Right cardiac atrium (tissue), 5 donors: ENCODE measurements around the gene FAM83B. TPM values are rescaled to one million over a fixed set of nuclear protein-coding genes. Genes with fewer than 3 reads are reported as not detected.
A peak's percentile ranks its signal among the peaks of the same experiment; 100 is the strongest.
"Not testable (repeated sequence)": the region's sequence is repeated elsewhere in the genome, so short reads cannot be mapped to it uniquely, and the experiment has no call there.

Experiments
- ATAC-seq, 2 donors: fragments of 200-7000 bp; cut with Tn5 transposase; one replicate each; pipeline versions ENCODE4 v1.8.0 to v1.9.1; 2020; ENCODE audit warnings: moderate library complexity in 2 of 2, mild to moderate bottlenecking in 1 of 2
- DNase-seq, 3 donors: peaks; one replicate each; pipeline ENCODE4 v3.0.0-alpha.2; 2020
- H3K27ac ChIP-seq: one replicate; pipeline ENCODE4 v1.5.1; 2013; ENCODE audit warnings: mild to moderate bottlenecking, low read length, control low read depth, moderate library complexity
- H3K27me3 ChIP-seq: one replicate; pipeline ENCODE4 v1.6.1; 2013; ENCODE audit not compliant: control insufficient read depth, insufficient read depth
- H3K4me1 ChIP-seq: one replicate; pipeline ENCODE4 v1.6.1; 2013; ENCODE audit warnings: low read length; ENCODE audit not compliant: control insufficient read depth, insufficient read depth
- H3K4me3 ChIP-seq: one replicate; pipeline ENCODE4 v1.5.1; 2013; ENCODE audit warnings: low read length, control low read depth
- H3K9me3 ChIP-seq: one replicate; pipeline ENCODE4 v1.6.1; 2013; ENCODE audit warnings: low read length; ENCODE audit not compliant: control insufficient read depth
- WGBS: extraction: QIAGEN DNeasy Blood & Tissue Kit; methylation state at CpG from one replicate; pipeline ENCODE4 v1.1.7; 2013; 5-methylcytosine and 5-hydroxymethylcytosine counted together
- intact Hi-C, 4 donors: fragments of 100-400 bp; cut with DNase I; formaldehyde crosslinking; loops; one replicate each; pipeline versions ENCODE4 v1.11.0 to v1.14.0; 2022 to 2023
- long read RNA-seq, 4 donors: library from polyadenylated mRNA; unstranded; transcript quantifications; one replicate each; pipeline ENCODE4 v2.0.0, GENCODE V29; 2020 to 2021
- polyA plus RNA-seq: library from polyadenylated mRNA; stranded (reverse); fragments of 200-250 nt; gene quantifications from one replicate; pipeline ENCODE4 v1.2.3, GENCODE V29; 2013
- total RNA-seq, 4 donors: library from RNA; stranded (reverse); fragmentation: NEBNext Ultra II Directional; extraction: Animal tissue kit (Norgen Biotek cat#: 25700); gene quantifications; one replicate each; pipeline ENCODE4 v1.2.1, GENCODE V29; 2021
- donor health status: healthy with polysubstance abuse.
- donor health status: DM: no; HTN: yes; CAD: no.
- donor health status: DM: no; HTN: no; CAD: no.
- donor health status: DM: no; HTN: yes; CAD: no; lungs with severe emphysema.
- donor health status: DM: yes; HTN: yes; CAD: no.

The FAM83B gene, protein sequence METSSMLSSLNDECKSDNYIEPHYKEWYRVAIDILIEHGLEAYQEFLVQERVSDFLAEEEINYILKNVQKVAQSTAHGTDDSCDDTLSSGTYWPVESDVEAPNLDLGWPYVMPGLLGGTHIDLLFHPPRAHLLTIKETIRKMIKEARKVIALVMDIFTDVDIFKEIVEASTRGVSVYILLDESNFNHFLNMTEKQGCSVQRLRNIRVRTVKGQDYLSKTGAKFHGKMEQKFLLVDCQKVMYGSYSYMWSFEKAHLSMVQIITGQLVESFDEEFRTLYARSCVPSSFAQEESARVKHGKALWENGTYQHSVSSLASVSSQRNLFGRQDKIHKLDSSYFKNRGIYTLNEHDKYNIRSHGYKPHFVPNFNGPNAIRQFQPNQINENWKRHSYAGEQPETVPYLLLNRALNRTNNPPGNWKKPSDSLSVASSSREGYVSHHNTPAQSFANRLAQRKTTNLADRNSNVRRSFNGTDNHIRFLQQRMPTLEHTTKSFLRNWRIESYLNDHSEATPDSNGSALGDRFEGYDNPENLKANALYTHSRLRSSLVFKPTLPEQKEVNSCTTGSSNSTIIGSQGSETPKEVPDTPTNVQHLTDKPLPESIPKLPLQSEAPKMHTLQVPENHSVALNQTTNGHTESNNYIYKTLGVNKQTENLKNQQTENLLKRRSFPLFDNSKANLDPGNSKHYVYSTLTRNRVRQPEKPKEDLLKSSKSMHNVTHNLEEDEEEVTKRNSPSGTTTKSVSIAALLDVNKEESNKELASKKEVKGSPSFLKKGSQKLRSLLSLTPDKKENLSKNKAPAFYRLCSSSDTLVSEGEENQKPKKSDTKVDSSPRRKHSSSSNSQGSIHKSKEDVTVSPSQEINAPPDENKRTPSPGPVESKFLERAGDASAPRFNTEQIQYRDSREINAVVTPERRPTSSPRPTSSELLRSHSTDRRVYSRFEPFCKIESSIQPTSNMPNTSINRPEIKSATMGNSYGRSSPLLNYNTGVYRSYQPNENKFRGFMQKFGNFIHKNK
- total RNA-seq (10 to 100 TPM in 2 of 4 donors, 1 to 10 TPM in 2; 6.7 to 13.3 (median 9.4) TPM), polyA plus RNA-seq (1.5 TPM)
- long read RNA-seq, donor 1, partial matches to known transcripts, result 0 of 1 reads
- long read RNA-seq, donor 1, other reads (novel, unspliced or antisense), result 0 of 1 reads
- long read RNA-seq, donor 2, result 0 reads
- long read RNA-seq, donor 3, partial matches to known transcripts, result 2 of 11 reads
- long read RNA-seq, donor 3, other reads (novel, unspliced or antisense), result 5 of 11 reads
- long read RNA-seq, donor 4, partial matches to known transcripts, result 0 of 3 reads
- long read RNA-seq, donor 4, other reads (novel, unspliced or antisense), result 2 of 3 reads

DNA sequence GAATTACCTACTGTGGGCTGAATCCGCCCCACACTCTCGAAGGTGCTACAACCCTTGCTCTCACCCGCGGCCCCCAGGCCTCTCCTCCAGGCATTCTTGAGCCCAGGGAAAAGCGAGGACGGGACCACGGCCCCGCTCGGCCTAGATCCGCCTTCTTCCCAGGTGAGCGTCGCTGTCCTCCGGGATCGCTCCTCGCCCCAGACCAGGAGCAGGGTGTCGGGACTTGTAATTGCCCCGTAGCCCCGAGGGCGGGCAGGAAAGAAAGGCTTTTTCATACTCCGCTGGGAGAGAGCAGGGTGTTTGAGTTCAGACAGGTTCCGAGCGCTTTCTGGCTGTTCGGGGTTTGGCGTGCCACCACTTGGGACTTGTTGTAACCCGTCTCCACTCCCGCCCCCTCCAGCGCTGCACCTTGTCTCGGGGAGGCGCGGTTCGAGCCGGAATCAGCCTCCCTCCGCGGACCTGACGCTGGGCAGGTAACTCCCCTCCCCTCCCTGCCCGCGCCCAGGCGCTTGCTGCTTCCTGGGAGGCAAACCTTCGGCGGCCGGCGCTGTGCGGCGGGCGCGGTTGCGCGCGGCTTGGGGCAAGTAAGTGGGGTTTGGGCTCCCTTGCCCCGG lies at the start of gene FAM83B:
Gene FAM83B (plus strand): TSS at position 529 of the 614 bp plus-strand sequence. CDS start 23,476 bp downstream, outside the sequence.
- ATAC-seq, result peak; percentile 64 to 79
- no peaks in the 10 kb centered on the region for H3K4me1 ChIP-seq
- peak within 1 kb of the TSS; percentile 56 for H3K4me3 ChIP-seq
- WGBS, result 5% methylated on average over 50 of the region's 50 CpGs
- intact Hi-C loops, result no loop called here
- DNase-seq, result peak; percentile 8 to 66 (median 46)
- no peaks in the 10 kb centered on the region for H3K9me3 ChIP-seq
- peak within 1 kb of the TSS; percentile 43 for H3K27ac ChIP-seq
- no peaks in the 10 kb centered on the region for H3K27me3 ChIP-seq

DNA sequence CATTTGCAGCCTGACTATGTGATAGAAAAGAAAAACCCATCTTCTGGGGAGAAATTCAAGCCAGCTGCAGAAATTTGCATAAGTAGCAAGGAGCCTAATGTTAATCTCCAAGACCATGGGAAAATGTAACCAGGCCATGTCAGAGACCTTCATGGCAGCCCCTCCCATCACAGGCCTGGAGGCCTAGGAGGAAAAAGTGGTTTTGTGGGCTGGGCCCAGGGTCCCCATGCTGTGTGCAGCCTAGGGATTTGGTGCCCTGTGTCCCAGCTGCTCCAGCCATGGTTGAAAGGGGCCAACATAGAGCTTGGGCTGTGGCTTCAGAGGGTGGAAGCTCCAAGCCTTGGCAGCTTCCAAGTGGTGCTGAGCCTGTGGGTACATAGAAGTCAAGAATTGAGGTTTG lies 49.7 kb upstream of the FAM83B start:
- H3K4me3 ChIP-seq, H3K27ac ChIP-seq, DNase-seq, intact Hi-C loops, ATAC-seq, H3K4me1 ChIP-seq, H3K27me3 ChIP-seq, H3K9me3 ChIP-seq: not testable (repeated sequence)

DNA sequence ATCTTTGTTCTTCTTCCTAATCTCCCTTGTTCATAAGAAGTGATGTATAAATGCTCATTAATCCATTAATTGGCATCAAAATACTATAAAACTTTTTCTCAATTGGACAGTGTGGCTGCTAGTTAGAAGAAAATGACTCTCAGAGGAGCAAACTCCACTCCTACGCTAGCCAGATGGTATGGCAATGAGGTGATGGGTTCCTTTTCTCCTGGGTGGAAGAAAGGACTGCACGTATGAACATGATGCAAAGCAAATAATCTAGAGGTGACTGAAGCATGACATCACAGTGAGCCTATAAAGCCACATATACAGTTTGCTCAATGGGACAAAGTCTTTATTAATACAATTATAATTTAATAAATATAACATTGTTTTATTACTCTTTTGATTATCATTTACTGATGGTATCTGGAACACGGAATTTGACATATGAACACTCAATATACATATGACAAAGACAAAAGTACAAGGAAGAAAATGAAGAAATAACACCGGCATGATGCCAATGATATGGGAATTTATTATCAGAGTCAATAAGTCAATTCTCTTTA lies 46.4 kb upstream of the FAM83B start:
- no peaks in the 10 kb centered on the region for H3K4me1 ChIP-seq
- intact Hi-C loops, result no loop called here
- no peak overlapping the region for H3K4me3 ChIP-seq
- DNase-seq (no peak), ATAC-seq (no peak)
- no peaks in the 10 kb centered on the region for H3K9me3 ChIP-seq
- 76% methylated on average over 4 of the region's 4 CpGs for WGBS
- H3K27ac ChIP-seq, result no peak overlapping the region
- H3K27me3 ChIP-seq, result no peaks in the 10 kb centered on the region

DNA sequence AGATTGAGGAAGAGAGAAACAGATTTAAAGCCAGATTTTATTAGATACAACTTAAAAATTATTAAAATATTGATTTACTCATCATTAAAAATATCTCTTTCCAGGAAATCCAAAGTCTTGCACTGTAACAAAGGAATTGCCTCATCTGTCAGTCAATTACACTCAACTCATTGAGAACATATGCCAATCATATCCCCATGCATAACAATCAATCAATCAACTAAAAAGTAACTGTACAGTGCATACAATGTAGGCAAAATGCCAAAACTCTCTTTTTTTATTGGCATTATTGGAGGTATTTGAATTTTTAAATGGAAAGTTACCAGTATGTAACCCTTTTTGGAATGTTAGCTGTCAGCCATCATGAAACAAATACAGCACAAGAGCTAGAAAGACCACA lies 45.3 kb upstream of the FAM83B start:
- DNase-seq (no peak), ATAC-seq (no peak)
- no peak overlapping the region for H3K4me3 ChIP-seq
- no peaks in the 10 kb centered on the region for H3K9me3 ChIP-seq
- intact Hi-C loops, result no loop called here
- no peak overlapping the region for H3K27ac ChIP-seq
- no peaks in the 10 kb centered on the region for H3K4me1 ChIP-seq
- no peaks in the 10 kb centered on the region for H3K27me3 ChIP-seq

DNA sequence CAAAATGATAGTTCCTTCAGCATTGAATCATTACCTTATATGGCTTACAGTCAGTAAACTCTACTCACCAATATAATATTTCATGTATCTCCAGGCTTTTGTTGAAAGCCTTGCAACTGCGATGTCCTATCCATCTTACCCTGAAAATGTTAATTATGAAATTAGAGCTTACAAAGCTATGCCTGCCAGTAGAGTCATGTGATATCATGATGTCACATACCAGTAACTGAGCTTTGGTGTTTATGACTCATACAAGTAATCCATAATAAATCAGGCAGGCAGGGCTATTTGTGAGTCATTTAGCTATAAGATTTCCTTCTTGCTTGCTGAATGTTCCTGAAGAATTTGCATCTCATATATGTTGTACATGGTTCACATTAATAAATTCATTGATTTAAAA lies 44.9 kb upstream of the FAM83B start:
- intact Hi-C loops, result no loop called here
- 88% methylated on average over 1 of the region's 1 CpG for WGBS
- ATAC-seq (no peak), DNase-seq (no peak)
- no peak overlapping the region for H3K27ac ChIP-seq
- no peak overlapping the region for H3K4me3 ChIP-seq
- no peaks in the 10 kb centered on the region for H3K4me1 ChIP-seq
- no peaks in the 10 kb centered on the region for H3K27me3 ChIP-seq
- H3K9me3 ChIP-seq, result no peaks in the 10 kb centered on the region

DNA sequence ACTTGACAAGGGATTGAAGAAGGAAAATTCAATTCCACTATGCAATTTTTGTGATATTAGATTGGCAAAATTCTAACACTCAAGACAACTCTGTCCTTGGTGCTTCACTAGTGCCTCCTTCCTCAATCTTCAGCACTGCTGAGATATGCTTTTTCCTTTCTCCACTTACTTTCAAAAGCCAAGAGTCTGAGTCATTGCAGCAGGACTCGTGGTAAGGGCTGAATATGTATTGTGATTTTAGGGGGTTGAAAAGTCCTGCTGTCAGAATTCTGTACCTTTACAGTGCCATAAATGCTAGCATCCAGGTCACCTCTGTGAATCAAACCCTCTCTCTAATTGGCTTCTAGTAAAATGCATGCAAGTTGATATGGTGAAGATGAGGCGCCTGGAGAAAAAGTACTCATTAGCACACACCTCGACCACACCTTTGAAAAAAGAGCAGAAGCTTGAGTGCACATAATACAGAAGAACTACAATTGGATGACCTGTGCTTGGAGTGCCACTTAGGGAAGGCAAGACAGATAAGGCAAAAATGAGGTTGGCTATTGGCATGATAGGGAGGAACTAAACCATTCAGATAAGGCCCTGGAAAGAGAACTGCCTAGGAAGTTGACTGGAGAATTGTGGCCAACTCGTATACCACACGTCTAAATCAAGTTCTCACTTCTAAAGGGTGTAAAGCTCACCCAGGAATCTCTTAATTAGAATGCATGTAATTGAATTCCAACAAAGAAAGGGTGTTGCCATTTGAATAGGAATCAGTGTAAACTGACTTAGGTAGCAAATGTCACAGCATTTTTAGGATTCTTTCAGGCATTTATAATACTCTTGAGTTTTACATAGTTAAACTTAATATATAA lies 43.6 kb upstream of the FAM83B start:
- H3K27me3 ChIP-seq, result no peaks in the 10 kb centered on the region
- H3K4me1 ChIP-seq, result no peaks in the 10 kb centered on the region
- no peaks in the 10 kb centered on the region for H3K9me3 ChIP-seq
- 39% methylated on average over 5 of the region's 5 CpGs for WGBS
- H3K27ac ChIP-seq, result no peak overlapping the region
- H3K4me3 ChIP-seq, result no peak overlapping the region
- no peak for DNase-seq
- intact Hi-C loops, result no loop called here
- ATAC-seq, result peak in 1 of 2 donors; percentile 60

DNA sequence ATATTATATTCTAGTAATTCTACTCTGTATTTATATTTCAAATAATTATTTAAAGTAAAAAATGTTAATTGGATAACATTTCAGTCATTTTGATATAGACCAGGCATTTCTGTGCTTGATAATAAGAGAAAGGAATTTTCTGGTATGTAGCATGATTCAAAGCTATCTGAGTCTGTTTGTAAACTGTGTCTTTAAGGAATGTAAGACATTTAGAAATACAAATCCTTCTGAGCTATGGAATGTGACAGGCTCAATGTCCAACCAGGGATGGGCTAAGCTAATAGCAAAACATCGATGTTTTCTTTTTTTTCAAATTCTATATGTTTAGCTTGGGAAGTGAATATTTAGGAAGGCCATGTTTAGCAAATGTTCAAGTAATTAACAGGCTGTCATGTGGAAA lies 41.5 kb upstream of the FAM83B start:
- no peak for ATAC-seq
- WGBS, result 31% methylated on average over 1 of the region's 1 CpG
- H3K4me3 ChIP-seq, result no peak overlapping the region

DNA sequence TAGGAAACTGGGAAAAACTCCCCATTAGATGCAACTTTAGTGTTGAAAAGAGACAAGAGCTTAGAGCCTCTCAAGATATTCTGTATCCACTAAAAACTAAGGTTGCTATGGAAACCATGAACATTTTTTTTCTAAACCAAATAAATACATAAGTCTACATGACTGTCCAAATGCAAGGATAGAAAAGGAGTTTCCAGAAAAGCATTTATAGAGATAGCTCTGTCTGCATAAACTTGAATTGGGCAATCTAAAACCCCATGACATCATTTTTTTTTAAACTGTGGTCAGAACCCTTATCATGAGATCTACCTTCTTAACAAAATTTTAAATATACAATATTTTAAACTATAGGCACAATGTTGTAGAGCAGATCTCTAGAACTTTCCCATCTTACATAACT lies 36.4 kb upstream of the FAM83B start:
- Histone ChIP-seq H3K4me3 (no peak overlapping the region), H3K9me3 (no peaks in the 10 kb centered on the region), H3K27me3 (no peaks in the 10 kb centered on the region), H3K4me1 (no peaks in the 10 kb centered on the region), H3K27ac (no peak overlapping the region)
- intact Hi-C loops, result no loop called here
- no peak for DNase-seq
- no peak for ATAC-seq

More for the DNA sequence above, 41.5 kb upstream of the FAM83B start:
- Histone ChIP-seq H3K9me3 (no peaks in the 10 kb centered on the region), H3K4me1 (no peaks in the 10 kb centered on the region), H3K27ac (no peak overlapping the region), H3K27me3 (no peaks in the 10 kb centered on the region)
- DNase-seq, result no peak
- intact Hi-C loops, result no loop called here

DNA sequence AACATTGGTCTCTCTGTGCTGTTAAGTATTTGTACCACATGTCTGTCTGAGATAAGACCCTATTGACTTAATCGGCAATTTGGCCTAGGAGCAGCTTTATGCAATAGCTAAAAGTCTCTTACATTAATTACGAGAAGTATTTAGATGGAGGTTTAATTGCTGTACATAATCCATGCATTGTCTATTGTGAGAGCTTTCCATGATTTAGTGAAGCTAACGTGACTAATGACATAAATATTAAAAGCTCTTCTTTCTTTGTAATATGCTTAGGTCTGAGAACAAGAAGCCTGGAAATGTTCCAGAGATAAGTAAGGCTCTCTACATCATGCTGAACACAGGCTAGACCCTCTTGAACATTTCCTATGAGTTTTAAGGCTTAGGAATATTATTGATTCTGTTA lies 32.7 kb upstream of the FAM83B start:
- H3K4me3 ChIP-seq, result no peak overlapping the region
- no peaks in the 10 kb centered on the region for H3K9me3 ChIP-seq
- DNase-seq (no peak), ATAC-seq (no peak)
- no peaks in the 10 kb centered on the region for H3K4me1 ChIP-seq
- intact Hi-C loops, result no loop called here
- no peak overlapping the region for H3K27ac ChIP-seq
- H3K27me3 ChIP-seq, result no peaks in the 10 kb centered on the region
- 37% methylated on average over 3 of the region's 3 CpGs for WGBS

DNA sequence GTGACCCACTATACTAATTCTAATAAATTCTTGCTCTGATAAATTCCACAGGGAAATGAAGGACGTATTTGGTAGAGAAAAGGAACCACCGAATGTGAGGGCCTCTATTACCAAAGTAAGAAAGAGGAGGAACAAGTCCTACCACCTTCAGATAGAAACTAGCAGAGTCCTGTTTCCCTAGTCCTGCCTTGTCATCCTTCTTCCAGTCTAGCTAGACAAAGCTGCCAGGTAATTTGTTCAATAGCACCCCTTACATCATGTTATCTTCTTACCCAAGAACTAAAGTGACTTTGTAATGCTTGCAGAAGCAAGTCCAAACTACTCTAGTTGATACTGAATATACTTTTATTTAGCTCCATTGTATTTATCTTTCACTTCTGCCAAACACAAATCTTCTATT lies 29.3 kb upstream of the FAM83B start:
- Histone ChIP-seq H3K27me3 (no peaks in the 10 kb centered on the region), H3K27ac (no peak overlapping the region), H3K4me1 (no peaks in the 10 kb centered on the region), H3K4me3 (no peak overlapping the region), H3K9me3 (no peaks in the 10 kb centered on the region)
- WGBS, result 81% methylated on average over 2 of the region's 2 CpGs
- DNase-seq (no peak), ATAC-seq (no peak)
- intact Hi-C loops, result no loop called here
